GM12874 (cell line): ENCODE results near the gene VEGFA.

Source experiments
- CTCF ChIP-seq: IDR thresholded peaks from 2 replicates; pipeline ENCODE4 v1.5.1; 2011; ENCODE audit warnings: low read depth, mild to moderate bottlenecking, control low read depth, low read length, moderate library complexity; ENCODE audit not compliant: insufficient read depth

VEGFA gene

GRCh38 chr6:43771858-43772680, 2.1 kb downstream of the VEGFA start:
- TF ChIP-seq CTCF: no peak

- no peak for TF ChIP-seq CTCF
These were observed 2.7 kb downstream of the VEGFA start for GRCh38 chr6:43772681-43773049.

GRCh38 chr6:43773050-43773979, 3.3 kb downstream of the VEGFA start:
- peak; percentile 97 for TF ChIP-seq CTCF

- TF ChIP-seq CTCF: no peak
These were observed 4.2 kb downstream of the VEGFA start for GRCh38 chr6:43773980-43774775.

GRCh38 chr6:43774776-43775534, 4.9 kb downstream of the VEGFA start:
- TF ChIP-seq CTCF: peak; percentile 93

GRCh38 chr6:43775535-43775885, 5.5 kb downstream of the VEGFA start:
- no peak for TF ChIP-seq CTCF
